GM13977 (cell line): ENCODE measurements around the gene FAR2.

ENCODE experiments used
- DNase-seq: peaks from one replicate; pipeline ENCODE4 v3.0.0; 2012; ENCODE audit warnings: low spot score
- CTCF ChIP-seq: IDR thresholded peaks from 2 replicates; pipeline ENCODE4 v1.5.1; 2012; ENCODE audit warnings: mild to moderate bottlenecking, control low read depth; ENCODE audit not compliant: insufficient read depth; ENCODE audit errors: extremely low read depth, missing control alignments
- in situ Hi-C: fragments of 300-500 bp; cut with MboI; formaldehyde crosslinking; loops from one replicate; pipeline ENCODE4 v1.12.0; 2022; ENCODE audit warnings: low sequenced_read_pairs, low pct_unique_long_range_greater_than_20kb, mixed read lengths, inconsistent platforms; ENCODE audit not compliant: unreplicated experiment

The FAR2 gene

GRCh38 chr12:29148911-29149690 is at the start of gene FAR2:
FAR2 (plus strand) TSS chr12:29149278; CDS start chr12:29270450, 121,172 bp downstream.
- in situ Hi-C loops, result no loop called here
- no peak for TF ChIP-seq CTCF
- DNase-seq, result peak; percentile 54

- TF ChIP-seq CTCF, result no peak
- in situ Hi-C loops, result loop anchor here (25.0 kb wide), 1 partner anchor 110 kb away; no protein-coding TSS in a partner anchor
- no peak for DNase-seq
Observed at GRCh38 chr12:29102741-29103140, 46.3 kb upstream of the FAR2 start.

- no peak for TF ChIP-seq CTCF
- peak; percentile 45 for DNase-seq
- in situ Hi-C loops, result loop anchor here (25.0 kb wide), 1 partner anchor 109 kb away; no protein-coding TSS in a partner anchor
Observed at GRCh38 chr12:29103539-29103974, 45.5 kb upstream of the FAR2 start.

- in situ Hi-C loops, result loop anchor here (25.0 kb wide), 1 partner anchor 108 kb away; no protein-coding TSS in a partner anchor
- no peak for TF ChIP-seq CTCF
- no peak for DNase-seq
Observed at GRCh38 chr12:29104516-29104915, 44.6 kb upstream of the FAR2 start.

- no peak for DNase-seq
- in situ Hi-C loops, result loop anchor here (25.0 kb wide), 1 partner anchor 102 kb away; no protein-coding TSS in a partner anchor
- TF ChIP-seq CTCF, result no peak
Observed at GRCh38 chr12:29110506-29111442, 38.3 kb upstream of the FAR2 start.

- in situ Hi-C loops, result loop anchor here (25.0 kb wide), 1 partner anchor 99 kb away; no protein-coding TSS in a partner anchor
- no peak for DNase-seq
- TF ChIP-seq CTCF, result no peak
Observed at GRCh38 chr12:29113101-29113500, 36.0 kb upstream of the FAR2 start.
